OCI-LY1 (cell line): ENCODE measurements around the gene MCC.

Experiments used
- H2AFZ ChIP-seq: fragments of 200-600 bp; sonication (generic), shearing (Covaris generic); 2 replicates; pipeline ENCODE4 v1.6.0; 2014; ENCODE audit warnings: antibody characterized with exemption, mild to moderate bottlenecking, low read length
- H3F3A ChIP-seq: fragments of 200-600 bp; sonication (generic), shearing (Covaris generic); 2 replicates; pipeline ENCODE4 v1.6.0; 2014; ENCODE audit warnings: mild to moderate bottlenecking, antibody characterized with exemption, low read length, moderate library complexity; ENCODE audit not compliant: insufficient read depth
- H3K27ac ChIP-seq: fragments of 200-600 bp; sonication (generic); 2 replicates; pipeline ENCODE4 v1.5.1; 2014; ENCODE audit warnings: low read length, mixed run types, mild to moderate bottlenecking, low read depth; ENCODE audit not compliant: poor library complexity, severe bottlenecking
- H3K27me3 ChIP-seq: fragments of 200-600 bp; sonication (generic); 2 replicates; pipeline ENCODE4 v1.6.0; 2014; ENCODE audit warnings: antibody characterized with exemption, mild to moderate bottlenecking, low read length, moderate library complexity; ENCODE audit not compliant: insufficient read depth
- H3K36me3 ChIP-seq: fragments of 200-600 bp; sonication (generic); 2 replicates; pipeline ENCODE4 v1.6.1; 2014; ENCODE audit warnings: mild to moderate bottlenecking, antibody characterized with exemption, low read length, moderate library complexity, mixed read lengths; ENCODE audit not compliant: insufficient read depth
- H3K4me1 ChIP-seq: fragments of 200-600 bp; sonication (generic); 2 replicates; pipeline ENCODE4 v1.5.1; 2014; ENCODE audit warnings: mild to moderate bottlenecking, low read length, moderate library complexity; ENCODE audit not compliant: insufficient read depth, severe bottlenecking
- H3K4me2 ChIP-seq: fragments of 200-600 bp; sonication (generic), shearing (Covaris generic); 2 replicates; pipeline ENCODE4 v1.6.1; 2014; ENCODE audit warnings: low read length
- H3K4me3 ChIP-seq: fragments of 200-600 bp; sonication (generic); 2 replicates; pipeline ENCODE4 v1.5.1; 2014; ENCODE audit warnings: low read length, low read depth, mild to moderate bottlenecking, mixed read lengths; ENCODE audit not compliant: poor library complexity, severe bottlenecking
- H3K79me2 ChIP-seq: fragments of 200-600 bp; shearing (Covaris generic); 2 replicates; pipeline ENCODE4 v1.6.1; 2016; ENCODE audit warnings: mixed run types, low read length, mixed read lengths; ENCODE audit not compliant: insufficient read depth
- H3K9ac ChIP-seq: fragments of 200-600 bp; sonication (generic), shearing (Covaris generic); 2 replicates; pipeline ENCODE4 v1.6.1; 2014; ENCODE audit warnings: mild to moderate bottlenecking, low read length, mixed read lengths
- H3K9me2 ChIP-seq: fragments of 200-600 bp; sonication (generic), shearing (Covaris generic); 2 replicates; pipeline ENCODE4 v1.6.1; 2014; ENCODE audit warnings: low read depth, mild to moderate bottlenecking, low read length, mixed read lengths
- H3K9me3 ChIP-seq: fragments of 200-600 bp; shearing (Covaris generic); 2 replicates; pipeline ENCODE4 v1.6.1; 2014; ENCODE audit warnings: low read length, mixed read lengths
- H4K20me1 ChIP-seq: fragments of 200-600 bp; sonication (generic), shearing (Covaris generic); 2 replicates; pipeline ENCODE4 v1.6.0; 2016; ENCODE audit warnings: mild to moderate bottlenecking, low read length; ENCODE audit not compliant: insufficient read depth
- EZH2 ChIP-seq: fragments of 200-600 bp; sonication (generic), shearing (Covaris generic); IDR thresholded peaks from 2 replicates; pipeline ENCODE4 v1.8.0; 2017; ENCODE audit warnings: borderline replicate concordance, mixed run types, mild to moderate bottlenecking, antibody characterized with exemption, low read length, moderate library complexity, mixed read lengths
- TF ChIP-seq, protein P1 (sequence below): fragments of 200-600 bp; sonication (generic), shearing (Covaris generic); IDR thresholded peaks from 2 replicates; pipeline ENCODE4 v1.5.1; 2017; ENCODE audit warnings: mild to moderate bottlenecking, antibody characterized with exemption, low read length, moderate library complexity, mixed read lengths

Gene MCC

DNA sequence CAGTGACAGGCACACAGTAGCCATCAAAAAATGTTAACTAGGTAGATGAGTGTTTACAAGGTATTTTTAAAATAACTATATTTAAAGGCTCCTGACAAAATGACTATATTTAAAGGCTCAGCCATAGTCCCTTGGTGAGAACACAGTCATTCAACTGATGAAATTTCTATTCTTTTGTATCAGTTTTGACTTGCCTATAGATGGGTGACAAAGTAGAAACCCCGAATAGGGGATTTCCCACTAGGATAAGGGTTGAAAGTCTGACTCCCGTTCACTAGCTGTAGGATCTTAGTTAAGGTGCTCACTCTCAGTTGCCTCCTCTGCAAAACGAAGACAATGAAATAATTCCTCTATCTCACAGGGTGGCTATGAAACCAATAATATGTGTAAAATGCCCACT lies 271.7 kb downstream of the MCC start:
- Histone ChIP-seq H4K20me1 (no peaks in the 10 kb centered on the region), H3K9me2 (no peaks in the 10 kb centered on the region), H3K36me3 (no peaks in the 10 kb centered on the region), H3F3A (no peaks in the 10 kb centered on the region), H3K9ac (no peak overlapping the region), H3K27ac (no peak overlapping the region), H2AFZ (no peak overlapping the region), H3K4me1 (no peaks in the 10 kb centered on the region), H3K9me3 (no peaks in the 10 kb centered on the region), H3K4me3 (no peak overlapping the region), H3K4me2 (no peak overlapping the region), H3K27me3 (0 out of 2 replicates have a peak, but pooled peaks cover 6% of the 10 kb centered on the region), H3K79me2 (no peaks in the 10 kb centered on the region)
- TF ChIP-seq EZH2: no peak
- TF ChIP-seq, protein P1, sequence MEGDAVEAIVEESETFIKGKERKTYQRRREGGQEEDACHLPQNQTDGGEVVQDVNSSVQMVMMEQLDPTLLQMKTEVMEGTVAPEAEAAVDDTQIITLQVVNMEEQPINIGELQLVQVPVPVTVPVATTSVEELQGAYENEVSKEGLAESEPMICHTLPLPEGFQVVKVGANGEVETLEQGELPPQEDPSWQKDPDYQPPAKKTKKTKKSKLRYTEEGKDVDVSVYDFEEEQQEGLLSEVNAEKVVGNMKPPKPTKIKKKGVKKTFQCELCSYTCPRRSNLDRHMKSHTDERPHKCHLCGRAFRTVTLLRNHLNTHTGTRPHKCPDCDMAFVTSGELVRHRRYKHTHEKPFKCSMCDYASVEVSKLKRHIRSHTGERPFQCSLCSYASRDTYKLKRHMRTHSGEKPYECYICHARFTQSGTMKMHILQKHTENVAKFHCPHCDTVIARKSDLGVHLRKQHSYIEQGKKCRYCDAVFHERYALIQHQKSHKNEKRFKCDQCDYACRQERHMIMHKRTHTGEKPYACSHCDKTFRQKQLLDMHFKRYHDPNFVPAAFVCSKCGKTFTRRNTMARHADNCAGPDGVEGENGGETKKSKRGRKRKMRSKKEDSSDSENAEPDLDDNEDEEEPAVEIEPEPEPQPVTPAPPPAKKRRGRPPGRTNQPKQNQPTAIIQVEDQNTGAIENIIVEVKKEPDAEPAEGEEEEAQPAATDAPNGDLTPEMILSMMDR: no peak

DNA sequence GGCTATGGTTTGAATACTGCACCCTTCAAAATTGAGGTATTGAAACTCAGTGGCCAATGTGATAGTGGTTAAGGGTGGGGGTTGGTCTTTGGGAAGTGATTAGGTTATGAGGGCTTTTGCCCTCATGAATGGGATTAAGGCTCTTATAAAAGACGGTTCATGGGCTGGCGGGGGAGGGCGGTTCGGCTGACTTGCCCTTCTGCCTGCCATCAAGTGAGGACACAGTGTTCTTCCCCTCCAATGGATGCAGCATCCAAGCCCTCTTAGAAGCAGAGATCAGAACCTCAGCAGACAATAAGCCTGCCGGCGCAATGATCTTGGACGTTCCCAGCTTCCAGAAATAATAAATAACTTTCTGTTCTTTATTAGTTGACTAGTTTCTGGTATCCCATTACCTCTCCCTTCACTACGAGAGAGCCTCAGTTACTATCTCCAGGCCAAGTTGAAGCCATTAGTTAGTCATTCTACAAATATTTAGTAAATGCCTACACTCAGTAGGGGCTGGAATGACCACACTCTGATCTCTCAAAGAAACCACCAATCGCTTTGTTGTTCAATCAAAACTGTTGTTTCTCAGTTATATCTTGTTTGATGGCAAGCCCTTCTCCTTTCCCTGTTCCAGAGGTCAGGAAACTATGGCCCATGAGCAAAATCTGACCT lies 272.7 kb downstream of the MCC start:
- no peaks in the 10 kb centered on the region for H3K9me2 ChIP-seq
- H3K27ac ChIP-seq: no peak overlapping the region
- H3K9me3 ChIP-seq: no peaks in the 10 kb centered on the region
- H2AFZ ChIP-seq: no peak overlapping the region
- H3K27me3 ChIP-seq: 0 out of 2 replicates have a peak, but pooled peaks cover 6% of the 10 kb centered on the region
- H3K36me3 ChIP-seq: no peaks in the 10 kb centered on the region
- H3K4me3 ChIP-seq: no peak overlapping the region
- no peaks in the 10 kb centered on the region for H3F3A ChIP-seq
- TF ChIP-seq, protein P1: no peak
- no peak for TF ChIP-seq EZH2
- H3K9ac ChIP-seq: no peak overlapping the region
- H3K4me2 ChIP-seq: no peak overlapping the region
- H3K79me2 ChIP-seq: no peaks in the 10 kb centered on the region
- no peaks in the 10 kb centered on the region for H3K4me1 ChIP-seq
- no peaks in the 10 kb centered on the region for H4K20me1 ChIP-seq

DNA sequence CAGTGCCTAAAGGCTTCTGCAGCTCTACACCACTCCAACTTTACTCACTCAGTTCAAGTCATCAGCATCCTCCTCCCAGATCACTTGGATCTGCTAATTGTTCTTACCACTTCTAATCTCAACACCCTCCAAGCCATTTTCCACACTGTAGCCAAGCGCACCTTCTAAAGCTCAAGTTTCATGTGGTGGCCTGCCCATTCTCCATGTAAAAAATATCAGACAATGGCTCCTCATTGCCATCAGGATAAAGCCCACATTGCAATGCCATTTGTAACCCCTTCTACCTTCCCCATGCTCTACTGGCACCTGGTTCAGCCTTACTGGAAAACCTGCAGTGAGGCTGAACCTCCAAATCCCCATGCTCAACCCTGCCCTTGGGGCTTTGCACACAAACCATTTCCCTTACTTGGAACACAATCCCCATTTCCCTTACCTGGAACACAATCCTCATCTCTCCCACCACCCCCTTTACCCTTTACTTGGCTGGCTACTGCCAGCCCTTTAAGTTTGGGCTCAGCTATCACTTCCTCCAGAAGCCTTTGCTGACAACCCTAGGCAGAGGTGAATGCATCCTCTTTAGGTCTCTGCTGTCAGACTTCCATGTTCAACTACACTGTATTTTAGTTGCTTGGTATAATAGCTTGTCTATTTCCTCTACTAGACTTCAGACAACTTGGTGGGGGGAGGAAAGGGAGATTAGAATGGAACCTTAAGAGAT lies 273.5 kb downstream of the MCC start:
- Histone ChIP-seq H3K27me3 (0 out of 2 replicates have a peak, but pooled peaks cover 6% of the 10 kb centered on the region), H3F3A (no peaks in the 10 kb centered on the region), H3K4me3 (no peak overlapping the region), H3K79me2 (no peaks in the 10 kb centered on the region), H4K20me1 (no peaks in the 10 kb centered on the region), H2AFZ (no peak overlapping the region), H3K9me3 (no peaks in the 10 kb centered on the region), H3K9me2 (no peaks in the 10 kb centered on the region), H3K4me2 (no peak overlapping the region), H3K4me1 (no peaks in the 10 kb centered on the region), H3K36me3 (no peaks in the 10 kb centered on the region), H3K9ac (no peak overlapping the region), H3K27ac (no peak overlapping the region)
- TF ChIP-seq EZH2: no peak
- TF ChIP-seq, protein P1: no peak
